Osteocyte (in vitro differentiated cells): Measurements from ENCODE around the gene ADAP1. TPM values are rescaled to one million over a fixed set of nuclear protein-coding genes. Genes with fewer than 3 reads are reported as not detected.

Experiments
- DNase-seq: peaks from one replicate; pipeline ENCODE4 v3.0.0; 2021; ENCODE audit warnings: mixed read lengths; ENCODE audit not compliant: unreplicated experiment; ENCODE audit errors: extremely low spot score
- H3K27ac Mint-ChIP-seq: one replicate; pipeline ENCODE4 v1.8.0; 2021; ENCODE audit warnings: mild to moderate bottlenecking, mixed read lengths; ENCODE audit not compliant: unreplicated experiment
- H3K27me3 Mint-ChIP-seq: one replicate; pipeline ENCODE4 v1.8.0; 2021; ENCODE audit warnings: mixed read lengths; ENCODE audit not compliant: unreplicated experiment
- H3K36me3 Mint-ChIP-seq: one replicate; pipeline ENCODE4 v1.8.0; 2021; ENCODE audit warnings: mixed read lengths; ENCODE audit not compliant: unreplicated experiment
- H3K4me1 Mint-ChIP-seq: one replicate; pipeline ENCODE4 v1.8.0; 2021; ENCODE audit warnings: mixed read lengths; ENCODE audit not compliant: unreplicated experiment
- H3K4me3 Mint-ChIP-seq: one replicate; pipeline ENCODE4 v1.8.0; 2021; ENCODE audit warnings: mild to moderate bottlenecking, moderate library complexity, mixed read lengths; ENCODE audit not compliant: unreplicated experiment
- H3K9me3 Mint-ChIP-seq: one replicate; pipeline ENCODE4 v1.8.0; 2021; ENCODE audit warnings: mixed read lengths; ENCODE audit not compliant: unreplicated experiment
- CTCF ChIP-seq: fragments of 200-600 bp; sonication (generic); IDR thresholded peaks from 2 replicates; pipeline ENCODE4 v1.5.0; 2021; ENCODE audit warnings: antibody characterized with exemption, mild to moderate bottlenecking, moderate library complexity
- total RNA-seq: library from RNA; stranded (reverse); gene quantifications from 2 replicates; pipeline ENCODE4 v1.2.1, GENCODE V29; 2021

The ADAP1 gene
- total RNA-seq, 1 donor from 2014 or later: 5.8 TPM

GRCh38 chr7:986766-987751 lies 32.6 kb upstream of the ADAP1 start:
- Mint-ChIP-seq H3K27ac (no peak overlapping the region), H3K27me3 (no peaks in the 10 kb centered on the region), H3K9me3 (no peaks in the 10 kb centered on the region), H3K4me1 (peaks cover 11% of the 10 kb centered on the region), H3K4me3 (no peak overlapping the region), H3K36me3 (no peaks in the 10 kb centered on the region)
- no peak for DNase-seq
- TF ChIP-seq CTCF: no peak

GRCh38 chr7:985915-986741 lies 31.6 kb upstream of the ADAP1 start:
- no peak overlapping the region for H3K4me3 Mint-ChIP-seq
- H3K27me3 Mint-ChIP-seq: no peaks in the 10 kb centered on the region
- H3K9me3 Mint-ChIP-seq: no peaks in the 10 kb centered on the region
- peaks cover 10% of the 10 kb centered on the region for H3K4me1 Mint-ChIP-seq
- TF ChIP-seq CTCF: no peak
- no peak for DNase-seq
- no peak overlapping the region for H3K27ac Mint-ChIP-seq
- H3K36me3 Mint-ChIP-seq: no peaks in the 10 kb centered on the region

- no peaks in the 10 kb centered on the region for H3K27me3 Mint-ChIP-seq
- no peak overlapping the region for H3K4me3 Mint-ChIP-seq
- H3K36me3 Mint-ChIP-seq: no peaks in the 10 kb centered on the region
- no peak for DNase-seq
- peaks cover 7% of the 10 kb centered on the region for H3K4me1 Mint-ChIP-seq
- H3K27ac Mint-ChIP-seq: no peak overlapping the region
- no peaks in the 10 kb centered on the region for H3K9me3 Mint-ChIP-seq
- no peak for TF ChIP-seq CTCF
Measured at GRCh38 chr7:985127-985416, 30.6 kb upstream of the ADAP1 start.

- H3K4me1 Mint-ChIP-seq: peaks cover 5% of the 10 kb centered on the region
- H3K4me3 Mint-ChIP-seq: no peak overlapping the region
- no peaks in the 10 kb centered on the region for H3K36me3 Mint-ChIP-seq
- DNase-seq: no peak
- H3K27ac Mint-ChIP-seq: no peak overlapping the region
- no peak for TF ChIP-seq CTCF
- H3K27me3 Mint-ChIP-seq: no peaks in the 10 kb centered on the region
- no peaks in the 10 kb centered on the region for H3K9me3 Mint-ChIP-seq
Measured at GRCh38 chr7:984361-985126, 30.1 kb upstream of the ADAP1 start.
